GM18909 (cell line): ENCODE data around the gene ART3.
A peak's percentile ranks its signal among the peaks of the same experiment; 100 is the strongest.

ENCODE experiments used
- ATAC-seq: cut with Tn5 transposase; IDR thresholded peaks from one replicate; pipeline ENCODE4 v1.9.1; 2021; ENCODE audit warnings: mild to moderate bottlenecking; ENCODE audit not compliant: unreplicated experiment, poor library complexity

ART3 gene

GRCh38 chr4:76067652-76068286, 6.7 kb upstream of the ART3 start:
- peak; percentile 68 for ATAC-seq

GRCh38 chr4:76072760-76073159, 1.7 kb upstream of the ART3 start:
- no peak for ATAC-seq

GRCh38 chr4:76074993-76075600, 588 bp downstream of the ART3 start:
- ATAC-seq: no peak

GRCh38 chr4:76078033-76078613, 3.6 kb downstream of the ART3 start:
- ATAC-seq: no peak

GRCh38 chr4:76083386-76083988, 9.0 kb downstream of the ART3 start:
- ATAC-seq: no peak

GRCh38 chr4:76084542-76084941, 10.0 kb downstream of the ART3 start:
- ATAC-seq: no peak

GRCh38 chr4:76087007-76087769, 12.7 kb downstream of the ART3 start:
- no peak for ATAC-seq

- ATAC-seq: no peak
Observed at GRCh38 chr4:76088719-76089118, 14.2 kb downstream of the ART3 start.

GRCh38 chr4:76090241-76090691, 15.8 kb downstream of the ART3 start:
- ATAC-seq: peak; percentile 74

- no peak for ATAC-seq
Observed at GRCh38 chr4:76091052-76091451, 16.5 kb downstream of the ART3 start.

- ATAC-seq: no peak
Observed at GRCh38 chr4:76095568-76095967, 21.1 kb downstream of the ART3 start.

- ATAC-seq: no peak
Observed at GRCh38 chr4:76096076-76096475, 21.6 kb downstream of the ART3 start.

- ATAC-seq: no peak
Observed at GRCh38 chr4:76105652-76106051, 31.1 kb downstream of the ART3 start.

- no peak for ATAC-seq
Observed at GRCh38 chr4:76106442-76106841, 31.9 kb downstream of the ART3 start.

- no peak for ATAC-seq
Observed at GRCh38 chr4:76108467-76109181, 34.1 kb downstream of the ART3 start.

GRCh38 chr4:76116821-76117220, 42.3 kb downstream of the ART3 start:
- no peak for ATAC-seq

GRCh38 chr4:76117536-76117935, 43.0 kb downstream of the ART3 start:
- no peak for ATAC-seq

- ATAC-seq: no peak
Observed at GRCh38 chr4:76120199-76120598, 45.7 kb downstream of the ART3 start.

GRCh38 chr4:76125816-76126215, 51.3 kb downstream of the ART3 start:
- ATAC-seq: no peak

- ATAC-seq: no peak
Observed at GRCh38 chr4:76127754-76128153, 53.2 kb downstream of the ART3 start.
